H9 (cell line): ENCODE measurements around the gene TCOF1. TPM values are rescaled to one million over a fixed set of nuclear protein-coding genes. Genes with fewer than 3 reads are reported as not detected.

ENCODE experiments used
- DNase-seq: peaks from one replicate; pipeline ENCODE4 v3.0.0-alpha.2; 2017
- H2AFZ ChIP-seq: one replicate; pipeline ENCODE4 v1.6.1; 2013; ENCODE audit warnings: mild to moderate bottlenecking, low read length, control low read depth, moderate library complexity
- H2AK5ac ChIP-seq: 2 replicates; pipeline ENCODE4 v1.6.1; 2013; ENCODE audit warnings: low read length, control low read depth, mixed read lengths; ENCODE audit not compliant: insufficient read length
- H2BK120ac ChIP-seq: one replicate; pipeline ENCODE4 v1.6.1; 2013; ENCODE audit warnings: low read depth, mild to moderate bottlenecking, low read length, control low read depth, inconsistent platforms; ENCODE audit not compliant: poor library complexity, severe bottlenecking
- H2BK12ac ChIP-seq: 2 replicates; pipeline ENCODE4 v1.6.1; 2013; ENCODE audit warnings: low read length, control low read depth, mixed read lengths, low read depth; ENCODE audit not compliant: insufficient read length
- H2BK15ac ChIP-seq: 2 replicates; pipeline ENCODE4 v1.6.1; 2013; ENCODE audit warnings: low read depth, low read length, control low read depth
- H2BK20ac ChIP-seq: one replicate; pipeline ENCODE4 v1.6.1; 2013; ENCODE audit warnings: low read depth, mild to moderate bottlenecking, low read length, control low read depth, inconsistent platforms; ENCODE audit not compliant: poor library complexity, severe bottlenecking
- H2BK5ac ChIP-seq: 2 replicates; pipeline ENCODE4 v1.6.1; 2013; ENCODE audit warnings: low read length, control low read depth, mixed read lengths; ENCODE audit not compliant: insufficient read length
- H3K14ac ChIP-seq: 2 replicates; pipeline ENCODE4 v1.6.1; 2013; ENCODE audit warnings: low read length, control low read depth; ENCODE audit not compliant: insufficient read depth
- H3K18ac ChIP-seq: 2 replicates; pipeline ENCODE4 v1.6.1; 2013; ENCODE audit warnings: low read depth, mild to moderate bottlenecking, mixed read lengths, low read length, control low read depth; ENCODE audit not compliant: insufficient read length
- H3K23ac ChIP-seq: 2 replicates; pipeline ENCODE4 v1.6.1; 2013; ENCODE audit warnings: low read length, control low read depth, mixed read lengths, low read depth; ENCODE audit not compliant: insufficient read length
- H3K23me2 ChIP-seq: 2 replicates; pipeline ENCODE4 v1.6.1; 2013; ENCODE audit warnings: low read depth, mild to moderate bottlenecking, mixed read lengths, low read length, control low read depth; ENCODE audit not compliant: insufficient read length, poor library complexity, severe bottlenecking
- H3K27ac ChIP-seq: 2 replicates; pipeline ENCODE4 v1.5.1; 2013; ENCODE audit warnings: low read length, control low read depth, mixed read lengths, low read depth; ENCODE audit not compliant: insufficient read length
- H3K27me3 ChIP-seq: 2 replicates; pipeline ENCODE4 v1.6.1; 2013; ENCODE audit warnings: low read length, control low read depth, inconsistent platforms; ENCODE audit not compliant: insufficient read depth
- H3K4ac ChIP-seq: 2 replicates; pipeline ENCODE4 v1.6.1; 2013; ENCODE audit warnings: low read depth, mild to moderate bottlenecking, control low read depth, inconsistent platforms, low read length, moderate library complexity
- H3K4me1 ChIP-seq: 2 replicates; pipeline ENCODE4 v1.6.1; 2013; ENCODE audit warnings: low read length, control low read depth, inconsistent platforms; ENCODE audit not compliant: insufficient read depth
- H3K4me2 ChIP-seq: 2 replicates; pipeline ENCODE4 v1.6.1; 2013; ENCODE audit warnings: low read length, control low read depth, mixed read lengths; ENCODE audit not compliant: insufficient read length, insufficient read depth
- H3K56ac ChIP-seq: 2 replicates; pipeline ENCODE4 v1.6.1; 2013; ENCODE audit warnings: low read depth, mild to moderate bottlenecking, mixed read lengths, low read length, control low read depth; ENCODE audit not compliant: insufficient read length
- H3K79me1 ChIP-seq: 2 replicates; pipeline ENCODE4 v1.6.1; 2013; ENCODE audit warnings: low read depth, mild to moderate bottlenecking, moderate library complexity, low read length, control low read depth, inconsistent platforms; ENCODE audit not compliant: insufficient read depth, poor library complexity, severe bottlenecking
- H3K79me2 ChIP-seq: 2 replicates; pipeline ENCODE4 v1.6.1; 2013; ENCODE audit warnings: low read length, control low read depth, inconsistent platforms; ENCODE audit not compliant: insufficient read depth
- H3K9ac ChIP-seq: 2 replicates; pipeline ENCODE4 v1.6.1; 2013; ENCODE audit warnings: low read length, control low read depth, mixed read lengths; ENCODE audit not compliant: insufficient read length; ENCODE audit errors: extremely low read depth
- H3K9me3 ChIP-seq: one replicate; pipeline ENCODE4 v1.6.1; 2013; ENCODE audit warnings: low read depth, low read length, inconsistent platforms; ENCODE audit not compliant: control insufficient read depth
- H3T11ph ChIP-seq: one replicate; pipeline ENCODE4 v1.6.1; 2013; ENCODE audit warnings: mild to moderate bottlenecking, low read length, control low read depth, inconsistent platforms
- H4K20me1 ChIP-seq: one replicate; pipeline ENCODE4 v1.6.1; 2013; ENCODE audit not compliant: control insufficient read depth, insufficient read length, insufficient read depth
- H4K5ac ChIP-seq: 2 replicates; pipeline ENCODE4 v1.6.1; 2013; ENCODE audit warnings: low read depth, mild to moderate bottlenecking, mixed read lengths, low read length, control low read depth; ENCODE audit not compliant: insufficient read length
- H4K8ac ChIP-seq: replicated peaks from 2 replicates; pipeline ENCODE4 v1.6.1; 2013; ENCODE audit warnings: low read length, control low read depth, mixed read lengths, low read depth; ENCODE audit not compliant: insufficient read length
- H4K91ac ChIP-seq: 2 replicates; pipeline ENCODE4 v1.6.1; 2013; ENCODE audit warnings: low read depth, mild to moderate bottlenecking, moderate library complexity, mixed read lengths, low read length, control low read depth; ENCODE audit not compliant: insufficient read length
- H3K27ac Mint-ChIP-seq, 3 experiments: 2 replicates in 2 of 3; 3 replicates in 1 of 3; pipeline ENCODE4 v1.8.0; 2020 to 2021; ENCODE audit warnings: mixed read lengths in 3 of 3, mild to moderate bottlenecking in 1 of 3, moderate library complexity in 1 of 3
- H3K27me3 Mint-ChIP-seq: 2 replicates; pipeline ENCODE4 v1.8.0; 2021; ENCODE audit warnings: low read depth, mild to moderate bottlenecking, moderate library complexity, mixed read lengths
- H3K36me3 Mint-ChIP-seq, 3 experiments: 2 replicates in 2 of 3; 3 replicates in 1 of 3; pipeline ENCODE4 v1.8.0; 2020 to 2021; ENCODE audit warnings: low read depth in 3 of 3, mixed read lengths in 3 of 3; ENCODE audit not compliant: insufficient read depth in 1 of 3
- H3K4me1 Mint-ChIP-seq, 2 experiments: 2 replicates each; pipeline ENCODE4 v1.8.0; 2020; ENCODE audit warnings: mixed read lengths in 2 of 2
- H3K4me3 Mint-ChIP-seq, 2 experiments: 2 replicates in 1 of 2; 3 replicates in 1 of 2; pipeline ENCODE4 v1.8.0; 2020 to 2021; ENCODE audit warnings: mild to moderate bottlenecking in 2 of 2, mixed read lengths in 2 of 2, moderate library complexity in 1 of 2
- H3K9me3 Mint-ChIP-seq, 2 experiments: 2 replicates in 1 of 2; 3 replicates in 1 of 2; pipeline ENCODE4 v1.8.0; 2020; ENCODE audit warnings: mild to moderate bottlenecking in 2 of 2, mixed read lengths in 2 of 2, moderate library complexity in 1 of 2
- WGBS: extraction: QIAGEN DNeasy Blood & Tissue Kit; methylation state at CpG from one replicate; pipeline ENCODE4 v1.1.7; 2013; ENCODE audit warnings: missing lambda C conversion rate, low lambda C conversion rate, mixed read lengths; ENCODE audit not compliant: insufficient read length; ENCODE audit errors: extremely low coverage; 5-methylcytosine and 5-hydroxymethylcytosine counted together
- total RNA-seq: library from RNA; stranded (reverse); gene quantifications from 2 replicates; pipeline ENCODE4 v1.2.1, GENCODE V29; 2021
- TF ChIP-seq, protein P1 (sequence below): fragments of 200-600 bp; sonication (generic); conservative IDR thresholded peaks from 3 replicates; pipeline ENCODE4 v1.8.0; 2021; ENCODE audit warnings: antibody characterized with exemption, mild to moderate bottlenecking

The TCOF1 gene
- total RNA-seq, 1 experiment from 2014 or later = 128 TPM

DNA sequence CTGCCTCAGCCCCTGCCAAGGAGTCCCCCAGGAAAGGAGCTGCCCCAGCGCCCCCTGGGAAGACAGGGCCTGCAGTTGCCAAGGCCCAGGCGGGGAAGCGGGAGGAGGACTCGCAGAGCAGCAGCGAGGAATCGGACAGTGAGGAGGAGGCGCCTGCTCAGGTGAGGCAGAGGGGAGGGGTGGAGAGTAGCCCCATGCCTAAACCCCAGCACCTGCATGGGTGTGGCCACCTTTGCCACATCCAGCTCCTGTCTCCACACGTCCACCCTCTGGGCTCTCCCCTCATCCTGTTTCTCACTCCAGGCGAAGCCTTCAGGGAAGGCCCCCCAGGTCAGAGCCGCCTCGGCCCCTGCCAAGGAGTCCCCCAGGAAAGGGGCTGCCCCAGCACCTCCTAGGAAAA lies 17.2 kb downstream of the TCOF1 start:
- Histone ChIP-seq H3K79me2 (no peaks in the 10 kb centered on the region), H3K9ac (no peak overlapping the region), H3K27me3 (no peaks in the 10 kb centered on the region), H4K5ac (no peak overlapping the region), H4K8ac (no peak overlapping the region), H2AK5ac (no peak overlapping the region), H2BK12ac (no peak overlapping the region), H3K4me2 (no peak overlapping the region), H3K4ac (no peak overlapping the region), H2BK20ac (no peak overlapping the region), H3K79me1 (no peaks in the 10 kb centered on the region), H3K27ac (no peak overlapping the region), H3K14ac (no peak overlapping the region), H2BK15ac (no peak overlapping the region), H3K56ac (no peak overlapping the region), H2BK120ac (no peak overlapping the region), H2BK5ac (no peak overlapping the region), H2AFZ (no peak overlapping the region), H3K23me2 (no peaks in the 10 kb centered on the region), H4K91ac (no peak overlapping the region), H3K18ac (no peak overlapping the region), H3K9me3 (no peaks in the 10 kb centered on the region), H4K20me1 (no peaks in the 10 kb centered on the region), H3T11ph (no peak overlapping the region), H3K4me1 (no peaks in the 10 kb centered on the region), H3K23ac (no peak overlapping the region)
- no peaks in the 10 kb centered on the region for H3K27me3 Mint-ChIP-seq
- no peaks in the 10 kb centered on the region for H3K9me3 Mint-ChIP-seq
- WGBS = no CpG with 5 or more reads among the region's 11 CpGs
- H3K4me1 Mint-ChIP-seq = no peaks in the 10 kb centered on the region
- no peak overlapping the region for H3K27ac Mint-ChIP-seq
- no peak for DNase-seq
- H3K36me3 Mint-ChIP-seq = peaks cover 59 to 98% (median 96%) of the 10 kb centered on the region in 3 experiments; a peak in 6 of 7 replicates
- TF ChIP-seq, protein P1, sequence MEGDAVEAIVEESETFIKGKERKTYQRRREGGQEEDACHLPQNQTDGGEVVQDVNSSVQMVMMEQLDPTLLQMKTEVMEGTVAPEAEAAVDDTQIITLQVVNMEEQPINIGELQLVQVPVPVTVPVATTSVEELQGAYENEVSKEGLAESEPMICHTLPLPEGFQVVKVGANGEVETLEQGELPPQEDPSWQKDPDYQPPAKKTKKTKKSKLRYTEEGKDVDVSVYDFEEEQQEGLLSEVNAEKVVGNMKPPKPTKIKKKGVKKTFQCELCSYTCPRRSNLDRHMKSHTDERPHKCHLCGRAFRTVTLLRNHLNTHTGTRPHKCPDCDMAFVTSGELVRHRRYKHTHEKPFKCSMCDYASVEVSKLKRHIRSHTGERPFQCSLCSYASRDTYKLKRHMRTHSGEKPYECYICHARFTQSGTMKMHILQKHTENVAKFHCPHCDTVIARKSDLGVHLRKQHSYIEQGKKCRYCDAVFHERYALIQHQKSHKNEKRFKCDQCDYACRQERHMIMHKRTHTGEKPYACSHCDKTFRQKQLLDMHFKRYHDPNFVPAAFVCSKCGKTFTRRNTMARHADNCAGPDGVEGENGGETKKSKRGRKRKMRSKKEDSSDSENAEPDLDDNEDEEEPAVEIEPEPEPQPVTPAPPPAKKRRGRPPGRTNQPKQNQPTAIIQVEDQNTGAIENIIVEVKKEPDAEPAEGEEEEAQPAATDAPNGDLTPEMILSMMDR = no peak
- H3K4me3 Mint-ChIP-seq = no peak overlapping the region
